ENCODE results near the gene PNPLA5.

Gene PNPLA5

GRCh38 chr22:43843783-43844530, 47.9 kb downstream of the PNPLA5 start:
- TF ChIP-seq CTCF (IDR thresholded peaks at IDR 0.05; ENCODE audit: low read depth, low read length) (no peak), EZH2phosphoT487 (IDR thresholded peaks at IDR 0.05; ENCODE audit: low read depth) (no peak)
- 0 out of 2 replicates have a peak, but pooled peaks cover 3% of the 10 kb centered on the region for H3K27me3 ChIP-seq (ENCODE audit: low read depth, low read length)
- H3K9ac ChIP-seq (ENCODE audit: low read length) = no peak overlapping the region
- no peak overlapping the region for H3K27ac ChIP-seq (ENCODE audit: low read length)
- no peak overlapping the region for H2AFZ ChIP-seq (ENCODE audit: low read depth, low read length)
- H3K79me2 ChIP-seq (ENCODE audit: low read length) = no peaks in the 10 kb centered on the region
- H3K9me3 ChIP-seq (ENCODE audit: insufficient read depth, low read length) = no peaks in the 10 kb centered on the region
- H3K4me2 ChIP-seq (ENCODE audit: low read length) = no peak overlapping the region
- H3K4me1 ChIP-seq (ENCODE audit: low read length) = no peaks in the 10 kb centered on the region
- H3K36me3 ChIP-seq (replicated peaks; ENCODE audit: low read depth, low read length) = no peaks in the 10 kb centered on the region
- no peak overlapping the region for H3K4me3 ChIP-seq (ENCODE audit: low read length)
- H4K20me1 ChIP-seq (ENCODE audit: insufficient read depth, low read length) = no peaks in the 10 kb centered on the region

- Histone ChIP-seq H3K4me1 (ENCODE audit: low read length) (no peaks in the 10 kb centered on the region), H3K4me2 (ENCODE audit: low read length) (no peak overlapping the region), H3K27me3 (ENCODE audit: low read depth, low read length) (no peaks in the 10 kb centered on the region), H3K27ac (ENCODE audit: low read length) (no peak overlapping the region), H4K20me1 (ENCODE audit: insufficient read depth, low read length) (no peaks in the 10 kb centered on the region), H3K4me3 (ENCODE audit: low read length) (no peak overlapping the region), H3K36me3 (replicated peaks; ENCODE audit: low read depth, low read length) (no peaks in the 10 kb centered on the region), H2AFZ (ENCODE audit: low read depth, low read length) (no peak overlapping the region), H3K9ac (ENCODE audit: low read length) (no peak overlapping the region), H3K79me2 (ENCODE audit: low read length) (no peaks in the 10 kb centered on the region), H3K9me3 (ENCODE audit: insufficient read depth, low read length) (no peaks in the 10 kb centered on the region)
- TF ChIP-seq EZH2phosphoT487 (IDR thresholded peaks at IDR 0.05; ENCODE audit: low read depth) = no peak
- no peak for TF ChIP-seq CTCF (IDR thresholded peaks at IDR 0.05; ENCODE audit: low read depth, low read length)
Observed at GRCh38 chr22:43841742-43842141, 50.1 kb downstream of the PNPLA5 start.

GRCh38 chr22:43840851-43841250, 51.0 kb downstream of the PNPLA5 start:
- Histone ChIP-seq H3K4me1 (ENCODE audit: low read length) (no peaks in the 10 kb centered on the region), H3K4me3 (ENCODE audit: low read length) (no peak overlapping the region), H3K79me2 (ENCODE audit: low read length) (no peaks in the 10 kb centered on the region), H3K4me2 (ENCODE audit: low read length) (no peak overlapping the region), H3K9ac (ENCODE audit: low read length) (no peak overlapping the region), H3K27ac (ENCODE audit: low read length) (no peak overlapping the region), H3K9me3 (ENCODE audit: insufficient read depth, low read length) (no peaks in the 10 kb centered on the region), H4K20me1 (ENCODE audit: insufficient read depth, low read length) (no peaks in the 10 kb centered on the region), H2AFZ (ENCODE audit: low read depth, low read length) (no peak overlapping the region), H3K36me3 (replicated peaks; ENCODE audit: low read depth, low read length) (no peaks in the 10 kb centered on the region), H3K27me3 (ENCODE audit: low read depth, low read length) (no peaks in the 10 kb centered on the region)
- no peak for TF ChIP-seq CTCF (IDR thresholded peaks at IDR 0.05; ENCODE audit: low read depth, low read length)

- Histone ChIP-seq H3K27me3 (ENCODE audit: low read depth, low read length) (no peaks in the 10 kb centered on the region), H3K36me3 (replicated peaks; ENCODE audit: low read depth, low read length) (no peaks in the 10 kb centered on the region), H3K4me2 (ENCODE audit: low read length) (no peak overlapping the region), H3K4me1 (ENCODE audit: low read length) (no peaks in the 10 kb centered on the region), H3K27ac (ENCODE audit: low read length) (no peak overlapping the region), H3K79me2 (ENCODE audit: low read length) (no peaks in the 10 kb centered on the region), H3K9ac (ENCODE audit: low read length) (no peak overlapping the region), H3K4me3 (ENCODE audit: low read length) (no peak overlapping the region), H4K20me1 (ENCODE audit: insufficient read depth, low read length) (no peaks in the 10 kb centered on the region), H3K9me3 (ENCODE audit: insufficient read depth, low read length) (no peaks in the 10 kb centered on the region), H2AFZ (ENCODE audit: low read depth, low read length) (no peak overlapping the region)
- TF ChIP-seq CTCF (IDR thresholded peaks at IDR 0.05; ENCODE audit: low read depth, low read length) = no peak
- no peak for TF ChIP-seq EZH2phosphoT487 (IDR thresholded peaks at IDR 0.05; ENCODE audit: low read depth)
Observed at GRCh38 chr22:43840431-43840830, 51.4 kb downstream of the PNPLA5 start.
